D721Med (cell line): Measurements from ENCODE around the gene MYLK3.
A peak's percentile ranks its signal among the peaks of the same experiment; 100 is the strongest.
"Not testable (repeated sequence)": the region's sequence is repeated elsewhere in the genome, so short reads cannot be mapped to it uniquely, and the experiment has no call there.

Experiments used
- DNase-seq: peaks from one replicate; pipeline ENCODE4 v3.0.0; 2011; ENCODE audit warnings: low spot score; ENCODE audit not compliant: insufficient read length
- FAIRE-seq: peaks from 2 replicates; lab custom pipeline; 2011; peaks lifted over from hg19 to GRCh38; lab: Jason Lieb, UNC
- TF ChIP-seq, protein P1 (sequence below): IDR thresholded peaks from 2 replicates; pipeline ENCODE4 v1.5.1; 2012; ENCODE audit warnings: mild to moderate bottlenecking, control low read depth; ENCODE audit not compliant: insufficient read depth; ENCODE audit errors: missing control alignments

Gene MYLK3

DNA sequence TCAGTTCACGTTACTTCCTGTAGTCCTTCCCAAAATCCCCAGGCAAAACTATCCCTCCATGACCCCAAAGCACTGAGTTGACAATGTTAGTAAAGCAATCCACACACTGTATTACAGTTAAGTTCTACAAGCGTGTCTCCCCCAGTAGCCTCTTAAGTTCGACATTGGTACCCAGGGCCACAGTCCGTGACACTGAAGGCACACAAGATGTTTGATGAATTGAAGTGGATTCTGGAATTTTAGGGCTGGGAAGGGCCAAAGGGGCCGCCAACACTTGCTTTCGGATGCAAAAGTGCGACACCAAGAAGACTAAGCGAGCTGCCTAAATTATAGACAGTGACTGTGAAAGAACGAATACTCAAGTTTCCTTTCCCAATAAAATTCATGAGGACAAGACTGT is 60.7 kb downstream of the MYLK3 start:
- DNase-seq (no peak), FAIRE-seq (no peak)
- TF ChIP-seq, protein P1, sequence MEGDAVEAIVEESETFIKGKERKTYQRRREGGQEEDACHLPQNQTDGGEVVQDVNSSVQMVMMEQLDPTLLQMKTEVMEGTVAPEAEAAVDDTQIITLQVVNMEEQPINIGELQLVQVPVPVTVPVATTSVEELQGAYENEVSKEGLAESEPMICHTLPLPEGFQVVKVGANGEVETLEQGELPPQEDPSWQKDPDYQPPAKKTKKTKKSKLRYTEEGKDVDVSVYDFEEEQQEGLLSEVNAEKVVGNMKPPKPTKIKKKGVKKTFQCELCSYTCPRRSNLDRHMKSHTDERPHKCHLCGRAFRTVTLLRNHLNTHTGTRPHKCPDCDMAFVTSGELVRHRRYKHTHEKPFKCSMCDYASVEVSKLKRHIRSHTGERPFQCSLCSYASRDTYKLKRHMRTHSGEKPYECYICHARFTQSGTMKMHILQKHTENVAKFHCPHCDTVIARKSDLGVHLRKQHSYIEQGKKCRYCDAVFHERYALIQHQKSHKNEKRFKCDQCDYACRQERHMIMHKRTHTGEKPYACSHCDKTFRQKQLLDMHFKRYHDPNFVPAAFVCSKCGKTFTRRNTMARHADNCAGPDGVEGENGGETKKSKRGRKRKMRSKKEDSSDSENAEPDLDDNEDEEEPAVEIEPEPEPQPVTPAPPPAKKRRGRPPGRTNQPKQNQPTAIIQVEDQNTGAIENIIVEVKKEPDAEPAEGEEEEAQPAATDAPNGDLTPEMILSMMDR, result no peak

DNA sequence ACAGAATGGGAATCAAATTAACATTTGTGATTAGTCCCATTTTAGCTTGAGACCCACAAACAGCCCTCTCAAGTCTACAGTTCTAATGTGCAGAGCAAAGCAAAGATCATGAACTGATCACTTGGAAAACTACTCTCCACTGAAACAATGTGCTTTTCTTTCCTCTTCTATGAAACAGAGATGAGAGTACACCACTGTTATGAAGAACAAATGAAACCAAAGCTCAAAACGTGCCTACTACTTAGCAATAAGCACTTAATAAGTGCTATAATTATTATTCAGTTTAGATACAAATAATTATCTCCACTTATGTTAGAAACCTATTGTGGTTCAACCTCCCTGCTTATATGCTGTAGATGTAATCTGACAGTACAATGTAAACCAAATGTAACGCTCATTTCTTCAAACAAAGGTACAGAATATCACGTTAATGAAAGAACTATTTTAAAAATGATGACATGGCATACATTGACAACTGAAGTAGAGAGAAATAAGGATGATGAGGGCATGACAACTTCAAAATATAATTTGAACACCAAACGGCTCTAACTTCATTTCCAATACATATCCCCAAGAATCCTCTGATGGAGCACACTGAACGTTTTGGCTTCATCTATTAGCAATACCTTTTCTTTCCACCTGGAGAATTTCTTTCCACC is 61.2 kb downstream of the MYLK3 start:
- no peak for FAIRE-seq
- DNase-seq, result no peak
- TF ChIP-seq, protein P1, result no peak

- FAIRE-seq, result not testable (repeated sequence)
Measured at GRCh38 chr16:46681867-46682266, 66.3 kb downstream of the MYLK3 start.

DNA sequence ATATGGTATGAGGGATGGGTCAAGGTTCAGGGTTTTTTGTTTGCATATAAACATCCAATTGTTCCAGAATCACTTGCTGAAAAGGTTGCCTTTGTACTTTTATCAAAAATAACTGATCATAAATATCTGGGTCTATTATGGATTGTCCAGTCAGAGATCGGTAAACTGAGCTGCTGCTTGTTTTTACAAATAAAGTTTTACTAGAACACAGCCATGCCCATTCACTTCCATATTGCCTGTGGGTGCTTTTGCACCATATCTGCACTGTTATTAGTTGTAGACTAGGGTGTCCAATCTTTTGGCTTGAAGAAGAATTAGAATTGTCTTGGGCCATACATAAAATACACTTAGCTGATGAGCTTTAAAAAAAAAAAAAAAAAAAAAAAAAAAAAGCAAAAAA is 70.2 kb downstream of the MYLK3 start:
- FAIRE-seq, DNase-seq: not testable (repeated sequence)

More at GRCh38 chr16:46681867-46682266, 66.3 kb downstream of the MYLK3 start:
- not testable (repeated sequence) for DNase-seq

DNA sequence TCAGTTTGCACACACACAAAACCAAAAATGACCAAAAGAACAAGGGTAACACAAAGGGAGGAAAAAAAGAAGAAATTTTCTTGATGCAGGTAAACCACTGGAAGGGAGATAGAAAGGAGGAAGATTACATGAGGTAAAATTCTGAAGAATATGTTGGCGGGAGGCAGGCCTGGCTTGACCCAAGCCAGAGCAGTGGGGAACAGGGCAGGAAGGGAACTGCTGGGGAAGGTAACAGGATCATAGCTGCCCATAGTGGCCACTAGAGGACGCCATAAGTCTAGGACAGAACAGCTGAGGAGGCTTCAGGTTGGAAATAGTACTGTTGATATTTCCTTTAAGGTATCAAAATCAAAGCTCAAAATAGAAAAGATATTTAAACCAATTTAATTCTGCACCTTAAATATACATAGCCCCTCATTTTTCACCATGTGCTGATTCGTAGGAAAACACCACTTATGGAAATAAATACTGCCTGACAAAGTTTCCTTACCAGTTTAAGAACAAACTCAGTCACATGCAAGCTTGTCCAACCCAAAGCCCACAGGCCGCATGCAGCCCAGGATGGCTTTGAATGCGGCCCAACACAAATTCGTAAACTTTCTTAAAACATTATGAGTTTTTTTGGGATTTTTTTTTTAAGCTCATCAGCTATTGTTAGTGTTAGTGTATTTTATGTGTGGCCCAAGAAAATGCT is 74.7 kb downstream of the MYLK3 start:
- TF ChIP-seq, protein P1, result peak; percentile 88
- FAIRE-seq (no peak), DNase-seq (no peak)

- DNase-seq, result no peak
- TF ChIP-seq, protein P1, result no peak
- FAIRE-seq, result no peak
Measured at GRCh38 chr16:46662123-46662522, 86.0 kb downstream of the MYLK3 start.

GRCh38 chr16:46658925-46659324 is 89.2 kb downstream of the MYLK3 start:
- TF ChIP-seq, protein P1, result no peak
- FAIRE-seq (no peak), DNase-seq (no peak)
